ENCODE results near the gene NRCAM. TPM values are rescaled to one million over a fixed set of nuclear protein-coding genes. Genes with fewer than 3 reads are reported as not detected.

NRCAM gene
- polyA plus RNA-seq, 3 donors, result not detected

- H3K27ac Mint-ChIP-seq, result no peak overlapping the region
- Histone ChIP-seq H3K36me3 (replicated peaks in 1 of 2; ENCODE audit: control insufficient read depth in 1 of 2, insufficient read depth in 2 of 2, low read length in 2 of 2) (no peaks in the 10 kb centered on the region), H3K9ac (ENCODE audit: insufficient read depth, low read length, poor library complexity, severe bottlenecking) (no peak overlapping the region), H3K4me2 (replicated peaks; ENCODE audit: extremely low read depth, low read length, poor library complexity, severe bottlenecking) (no peak overlapping the region), H3K4me1 (ENCODE audit: control insufficient read depth in 1 of 2, insufficient read depth in 2 of 2, low read length in 2 of 2) (no peaks in the 10 kb centered on the region), H3K27me3 (ENCODE audit: control insufficient read depth in 2 of 2, insufficient read depth in 2 of 2, low read length in 2 of 2) (no peaks in the 10 kb centered on the region), H2AFZ (ENCODE audit: insufficient read depth, low read depth, low read length, poor library complexity, severe bottlenecking) (no peak overlapping the region), H3K27ac (ENCODE audit: low read depth in 1 of 2, low read length in 2 of 2) (no peak overlapping the region), H4K20me1 (ENCODE audit: insufficient read depth, low read length) (no peaks in the 10 kb centered on the region), H3K9me3 (replicated peaks in 1 of 2; ENCODE audit: control insufficient read depth in 1 of 2, insufficient read depth in 1 of 2, low read length in 2 of 2) (no peaks in the 10 kb centered on the region), H3K4me3 (replicated peaks in 1 of 3; ENCODE audit: low read depth in 2 of 3, low read length in 3 of 3) (no peak overlapping the region), H3K79me2 (ENCODE audit: insufficient read depth, low read length) (no peaks in the 10 kb centered on the region)
- H3K9me3 Mint-ChIP-seq, result peaks cover 0 to 2% (median 0%) of the 10 kb centered on the region in 7 donors
- no peak overlapping the region for H3K4me3 Mint-ChIP-seq
- no peaks in the 10 kb centered on the region for H3K4me1 Mint-ChIP-seq
- no peak for TF ChIP-seq CTCF (IDR thresholded peaks at IDR 0.05)
- intact Hi-C loops (cut with micrococcal nuclease), result no loop called here
- no peak for DNase-seq
- no peaks in the 10 kb centered on the region for H3K36me3 Mint-ChIP-seq
- peaks cover 0 to 2% (median 2%) of the 10 kb centered on the region in 3 donors for H3K27me3 Mint-ChIP-seq (ENCODE audit: low read depth in 3 of 3)
Measured at GRCh38 chr7:108266035-108266434, 190.2 kb downstream of the NRCAM start.

GRCh38 chr7:108265007-108265406 lies 191.2 kb downstream of the NRCAM start:
- no peak for DNase-seq
- H3K27ac ChIP-seq (ENCODE audit: low read depth in 1 of 2, low read length in 2 of 2), result no peak overlapping the region
- peaks cover 0 to 3% of the 10 kb centered on the region in 2 donors for H3K9me3 ChIP-seq (replicated peaks in 1 of 2; ENCODE audit: control insufficient read depth in 1 of 2, insufficient read depth in 1 of 2, low read length in 2 of 2)
- intact Hi-C loops (cut with micrococcal nuclease), result no loop called here
- no peaks in the 10 kb centered on the region for H3K4me1 ChIP-seq (ENCODE audit: control insufficient read depth in 1 of 2, insufficient read depth in 2 of 2, low read length in 2 of 2)
- no peak for TF ChIP-seq CTCF (IDR thresholded peaks at IDR 0.05)
- no peak overlapping the region for H3K4me3 ChIP-seq (replicated peaks in 1 of 3; ENCODE audit: low read depth in 2 of 3, low read length in 3 of 3)
- no peak overlapping the region for H3K4me2 ChIP-seq (replicated peaks; ENCODE audit: extremely low read depth, low read length, poor library complexity, severe bottlenecking)
- H3K79me2 ChIP-seq (ENCODE audit: insufficient read depth, low read length), result no peaks in the 10 kb centered on the region
- 100% methylated on average over 3 of the region's 3 CpGs for WGBS (ENCODE audit: insufficient coverage)
- H3K27me3 ChIP-seq (ENCODE audit: control insufficient read depth in 2 of 2, insufficient read depth in 2 of 2, low read length in 2 of 2), result no peaks in the 10 kb centered on the region
- no peak overlapping the region for H2AFZ ChIP-seq (ENCODE audit: insufficient read depth, low read depth, low read length, poor library complexity, severe bottlenecking)
- Mint-ChIP-seq H3K9me3 (peaks cover 0 to 5% (median 2%) of the 10 kb centered on the region in 7 donors), H3K36me3 (no peaks in the 10 kb centered on the region), H3K4me1 (no peaks in the 10 kb centered on the region), H3K27ac (no peak overlapping the region), H3K27me3 (ENCODE audit: low read depth in 3 of 3) (peaks cover 0 to 4% (median 0%) of the 10 kb centered on the region in 3 donors), H3K4me3 (no peak overlapping the region)
- H4K20me1 ChIP-seq (ENCODE audit: insufficient read depth, low read length), result no peaks in the 10 kb centered on the region
- H3K36me3 ChIP-seq (replicated peaks in 1 of 2; ENCODE audit: control insufficient read depth in 1 of 2, insufficient read depth in 2 of 2, low read length in 2 of 2), result no peaks in the 10 kb centered on the region
- no peak overlapping the region for H3K9ac ChIP-seq (ENCODE audit: insufficient read depth, low read length, poor library complexity, severe bottlenecking)

All from CD14-positive monocyte (primary cell).